ENCODE measurements around the gene AQP7. TPM values are rescaled to one million over a fixed set of nuclear protein-coding genes. Genes with fewer than 3 reads are reported as not detected.

Gene AQP7
- polyA plus RNA-seq, 1 of the 3 experiments (the other 2 are of a cell fraction) = 0.05 TPM

- Histone ChIP-seq H3K4me3 (ENCODE audit: low read depth in 2 of 2, low read length in 1 of 2) (no peak overlapping the region), H3K27ac (ENCODE audit: low read depth in 2 of 2, low read length in 1 of 2) (no peak overlapping the region), H3K4me1 (ENCODE audit: control insufficient read depth in 1 of 2, insufficient read depth in 2 of 2, low read depth in 1 of 2, low read length in 1 of 2) (peaks cover 0 to 17% of the 10 kb centered on the region in 2 experiments; a peak in 1 of 4 replicates), H3K4me2 (no peak overlapping the region), H3K27me3 (ENCODE audit: insufficient read depth) (no peaks in the 10 kb centered on the region; the same call in 1 of the 2 replicates), H4K20me1 (ENCODE audit: insufficient read depth) (no peaks in the 10 kb centered on the region), H3K9ac (no peak overlapping the region), H3K79me2 (ENCODE audit: insufficient read depth) (no peaks in the 10 kb centered on the region), H3K9me3 (no peaks in the 10 kb centered on the region), H3F3A (replicated peaks; ENCODE audit: insufficient read depth) (no peaks in the 10 kb centered on the region), H3K36me3 (replicated peaks in 1 of 2; ENCODE audit: control insufficient read depth in 1 of 2, insufficient read depth in 2 of 2, low read length in 1 of 2) (no peaks in the 10 kb centered on the region), H2AFZ (ENCODE audit: low read depth) (no peak overlapping the region), H3K9me2 (no peaks in the 10 kb centered on the region)
- ChIA-PET CTCF (interaction anchor here (1.2 to 1.3 kb wide), 3 partner anchors 23 to 68 kb away, joined by 3 to 4 read pairs (median 3); no protein-coding TSS in a partner anchor), POLR2A (no interaction called here)
- TF ChIP-seq RXRA (IDR thresholded peaks at IDR 0.05; ENCODE audit: borderline replicate concordance, low read depth) = no peak
- no peak for TF ChIP-seq TEAD4 (IDR thresholded peaks at IDR 0.05; ENCODE audit: borderline replicate concordance, insufficient read depth)
- TF ChIP-seq RCOR1 (IDR thresholded peaks at IDR 0.05; ENCODE audit: low read length) = no peak
- no peak for TF ChIP-seq FOXJ3 (CRISPR knock-in tag; IDR thresholded peaks at IDR 0.05)
- TF ChIP-seq GABPA (IDR thresholded peaks at IDR 0.05; ENCODE audit: low read depth) = no peak
- no peak for TF ChIP-seq MXI1 (IDR thresholded peaks at IDR 0.05; ENCODE audit: low read depth, low read length)
- TF ChIP-seq GATA2 (CRISPR knock-in tag; IDR thresholded peaks at IDR 0.05) = no peak
- TF ChIP-seq IRF3 (IDR thresholded peaks at IDR 0.05; ENCODE audit: low read depth, low read length) = no peak
- TF ChIP-seq FOSL2 (IDR thresholded peaks at IDR 0.05; ENCODE audit: borderline replicate concordance, low read depth) = no peak
- TF ChIP-seq ELF1 (IDR thresholded peaks at IDR 0.05) = no peak
- no peak for TF ChIP-seq REST (IDR thresholded peaks at IDR 0.05; ENCODE audit: low read depth, low read length)
- no peak for TF ChIP-seq EZH2phosphoT487 (IDR thresholded peaks at IDR 0.05; ENCODE audit: borderline replicate concordance, low read depth)
- no peak for TF ChIP-seq SMC3 (IDR thresholded peaks at IDR 0.05; ENCODE audit: low read depth, low read length)
- TF ChIP-seq TAF1 (IDR thresholded peaks at IDR 0.05; ENCODE audit: borderline replicate concordance, low read depth, low read length) = no peak
- no peak for DNase-seq
- 91% methylated on average over 7 of the region's 10 CpGs for WGBS (ENCODE audit: low lambda C conversion rate)
Observed at GRCh38 chr9:33443464-33444154, 41.2 kb upstream of the AQP7 start.

Measured in SK-N-SH (cell line).